Vagina (tissue), 2 donors: ENCODE data around the gene PTPN14.

Experiments
- CTCF ChIP-seq, 3 experiments: fragments of 450-650 bp in 2 of 3; fragments of 200-600 bp in 1 of 3; sonication (generic) in 1 of 3; IDR thresholded peaks; one replicate each; pipeline ENCODE4 v1.5.1; 2017 to 2019; ENCODE audit warnings: antibody characterized with exemption in 3 of 3, mild to moderate bottlenecking in 2 of 3, moderate library complexity in 2 of 3
- POLR2A ChIP-seq, 2 donors: fragments of 450-650 bp; IDR thresholded peaks; one replicate each; pipeline ENCODE4 v1.6.1; 2017; ENCODE audit warnings: antibody characterized with exemption in 2 of 2, mild to moderate bottlenecking in 2 of 2, moderate library complexity in 2 of 2

- TF ChIP-seq CTCF (IDR thresholded peaks at IDR 0.05) (no peak), POLR2A (IDR thresholded peaks at IDR 0.05) (no peak)
These were observed 188.0 kb downstream of the PTPN14 start for GRCh38 chr1:214363386-214363785.
